ENCODE results near the gene HBG2. TPM values are rescaled to one million over a fixed set of nuclear protein-coding genes. Genes with fewer than 3 reads are reported as not detected.

Gene HBG2
- total and polyA plus RNA-seq, 2 experiments from 2014 or later = not detected

- TF ChIP-seq CTCF (conservative IDR thresholded peaks at IDR 0.05; ENCODE audit: low read depth in 2 of 2) (no peak), REST (IDR thresholded peaks at IDR 0.05; ENCODE audit: unreplicated experiment) (no peak), ZNF331 (CRISPR knock-in tag; IDR thresholded peaks at IDR 0.05; ENCODE audit: low read depth) (no peak), JUNB (IDR thresholded peaks at IDR 0.05; ENCODE audit: unreplicated experiment) (no peak)
Observed at GRCh38 chr11:5241458-5241857, 13.1 kb downstream of the HBG2 start (continued).

- H3K27ac ChIP-seq (ENCODE audit: low read depth) = no peak overlapping the region
- no peaks in the 10 kb centered on the region for H3K9me3 Mint-ChIP-seq
- no peaks in the 10 kb centered on the region for H3K4me1 Mint-ChIP-seq
- no peak overlapping the region for H3K4me3 ChIP-seq
- H3K36me3 Mint-ChIP-seq (ENCODE audit: low read depth) = no peaks in the 10 kb centered on the region
- no peak overlapping the region for H3K4me2 ChIP-seq
- DNase-seq (ENCODE audit: low spot score) (no peak), ATAC-seq (no peak)
- H3K27ac Mint-ChIP-seq = no peak overlapping the region
- no peaks in the 10 kb centered on the region for H3K79me2 ChIP-seq (replicated peaks; ENCODE audit: insufficient read depth)
- no peaks in the 10 kb centered on the region for H3K4me1 ChIP-seq (ENCODE audit: insufficient read depth)
- H3K4me3 Mint-ChIP-seq = no peak overlapping the region
- no peaks in the 10 kb centered on the region for H4K20me1 ChIP-seq (replicated peaks; ENCODE audit: insufficient read depth)
- H3F3A ChIP-seq (replicated peaks; ENCODE audit: low read depth) = no peaks in the 10 kb centered on the region
- peaks cover 7% of the 10 kb centered on the region for H3K27me3 Mint-ChIP-seq (ENCODE audit: insufficient read depth, low read depth, poor library complexity)
- H3K27me3 ChIP-seq (ENCODE audit: insufficient read depth) = no peaks in the 10 kb centered on the region
- 0 out of 2 replicates have a peak, but pooled peaks cover 2% of the 10 kb centered on the region for H3K9me2 ChIP-seq (ENCODE audit: insufficient read depth)
- H3K36me3 ChIP-seq (ENCODE audit: insufficient read depth) = no peaks in the 10 kb centered on the region
- H2AFZ ChIP-seq = no peak overlapping the region
- no peak for TF ChIP-seq ZNF331 (CRISPR knock-in tag; IDR thresholded peaks at IDR 0.05; ENCODE audit: low read depth)
- no peak for TF ChIP-seq POLR2AphosphoS5 (IDR thresholded peaks at IDR 0.05; ENCODE audit: low read depth)
- no peak for TF ChIP-seq ZNF462 (CRISPR knock-in tag; IDR thresholded peaks at IDR 0.05)
Observed at GRCh38 chr11:5240458-5240857, 14.1 kb downstream of the HBG2 start.

All from GM23338 (cell line).